Endothelial cell of umbilical vein (primary cell): ENCODE measurements around the gene ZNRF1.

Experiments
- EZH2 ChIP-seq: IDR thresholded peaks from 2 replicates; pipeline ENCODE4 v1.6.1; 2012; ENCODE audit warnings: borderline replicate concordance, low read depth, mild to moderate bottlenecking, moderate library complexity, low read length, inconsistent platforms; ENCODE audit not compliant: severe bottlenecking
- FOS ChIP-seq: IDR thresholded peaks from 2 replicates; pipeline ENCODE4 v1.6.1; 2011; ENCODE audit warnings: mild to moderate bottlenecking, low read length, moderate library complexity, borderline replicate concordance; ENCODE audit not compliant: insufficient read depth
- JUN ChIP-seq: IDR thresholded peaks from 2 replicates; pipeline ENCODE4 v1.6.1; 2011; ENCODE audit warnings: borderline replicate concordance, low read depth; ENCODE audit not compliant: insufficient read length, insufficient read depth
- MYC ChIP-seq: IDR thresholded peaks from one replicate; pipeline ENCODE4 v1.6.1; 2011; ENCODE audit warnings: mild to moderate bottlenecking, low read depth, low read length
- POLR2A ChIP-seq: IDR thresholded peaks from 2 replicates; pipeline ENCODE4 v1.6.1; 2012; ENCODE audit warnings: low read depth, mild to moderate bottlenecking, control low read depth, low read length
- POLR2AphosphoS5 ChIP-seq: IDR thresholded peaks from 2 replicates; pipeline ENCODE4 v1.6.1; 2012; ENCODE audit warnings: low read depth, mild to moderate bottlenecking, control low read depth, low read length, moderate library complexity; ENCODE audit not compliant: insufficient read depth
- TF ChIP-seq, protein P1 (sequence below), 2 donors: IDR thresholded peaks; 1 replicate in 1 of 2; 2 replicates in 1 of 2; pipeline ENCODE4 v1.5.1; 2011; ENCODE audit warnings: low read length in 2 of 2, mild to moderate bottlenecking in 2 of 2, moderate library complexity in 2 of 2, control low read depth in 1 of 2, inconsistent platforms in 1 of 2, low read depth in 1 of 2; ENCODE audit not compliant: insufficient read depth in 1 of 2; ENCODE audit errors: extremely low read depth in 1 of 2
- TF ChIP-seq, protein P2 (sequence below): IDR thresholded peaks from 2 replicates; pipeline ENCODE4 v1.6.1; 2011; ENCODE audit not compliant: insufficient read depth, insufficient read length

DNA sequence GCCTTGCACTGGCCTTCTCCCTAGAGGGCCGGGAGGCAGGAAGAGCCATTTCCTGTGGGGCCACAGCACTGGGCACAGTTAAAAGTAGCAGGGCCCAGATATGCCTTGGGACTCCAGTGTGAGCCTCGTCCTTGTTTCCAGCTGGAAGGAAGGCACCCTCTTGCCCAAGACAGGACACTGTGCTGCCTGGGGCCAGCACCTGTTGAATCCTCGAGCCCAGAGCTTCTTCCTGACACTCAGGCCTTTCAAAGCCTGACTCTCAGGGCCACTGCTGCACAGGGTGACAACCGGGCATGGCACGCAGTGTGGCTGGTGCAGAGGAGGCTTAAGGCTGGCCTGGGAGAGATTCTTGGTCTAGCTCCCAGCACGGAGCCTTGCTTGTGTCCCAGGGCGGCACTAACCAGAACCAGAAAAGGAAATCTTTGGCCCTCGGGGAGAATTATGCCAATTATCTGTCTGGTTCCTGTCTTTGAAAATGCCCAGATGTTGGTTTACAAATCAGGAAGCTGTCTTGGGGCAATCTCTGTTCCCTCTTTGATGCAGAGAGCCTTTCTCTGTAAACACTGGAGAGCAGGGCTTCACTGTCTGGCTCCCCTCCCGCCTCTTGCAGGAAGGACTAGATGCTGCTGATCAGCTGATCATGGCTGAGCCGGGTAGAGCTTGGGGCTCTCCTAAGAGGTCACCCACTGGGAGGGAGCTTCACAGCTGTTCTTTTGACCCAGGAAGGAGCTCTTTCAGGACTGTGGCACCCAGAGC lies 106.7 kb downstream of the ZNRF1 start:
- TF ChIP-seq FOS: no peak
- no peak for TF ChIP-seq POLR2A
- TF ChIP-seq, protein P1, sequence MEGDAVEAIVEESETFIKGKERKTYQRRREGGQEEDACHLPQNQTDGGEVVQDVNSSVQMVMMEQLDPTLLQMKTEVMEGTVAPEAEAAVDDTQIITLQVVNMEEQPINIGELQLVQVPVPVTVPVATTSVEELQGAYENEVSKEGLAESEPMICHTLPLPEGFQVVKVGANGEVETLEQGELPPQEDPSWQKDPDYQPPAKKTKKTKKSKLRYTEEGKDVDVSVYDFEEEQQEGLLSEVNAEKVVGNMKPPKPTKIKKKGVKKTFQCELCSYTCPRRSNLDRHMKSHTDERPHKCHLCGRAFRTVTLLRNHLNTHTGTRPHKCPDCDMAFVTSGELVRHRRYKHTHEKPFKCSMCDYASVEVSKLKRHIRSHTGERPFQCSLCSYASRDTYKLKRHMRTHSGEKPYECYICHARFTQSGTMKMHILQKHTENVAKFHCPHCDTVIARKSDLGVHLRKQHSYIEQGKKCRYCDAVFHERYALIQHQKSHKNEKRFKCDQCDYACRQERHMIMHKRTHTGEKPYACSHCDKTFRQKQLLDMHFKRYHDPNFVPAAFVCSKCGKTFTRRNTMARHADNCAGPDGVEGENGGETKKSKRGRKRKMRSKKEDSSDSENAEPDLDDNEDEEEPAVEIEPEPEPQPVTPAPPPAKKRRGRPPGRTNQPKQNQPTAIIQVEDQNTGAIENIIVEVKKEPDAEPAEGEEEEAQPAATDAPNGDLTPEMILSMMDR (IDR thresholded peaks at IDR 0.05; ENCODE audit: extremely low read depth in 1 of 2, insufficient read depth in 1 of 2, low read depth in 1 of 2, low read length in 2 of 2): no peak
- no peak for TF ChIP-seq POLR2AphosphoS5
- no peak for TF ChIP-seq MYC
- no peak for TF ChIP-seq EZH2
- no peak for TF ChIP-seq JUN
- TF ChIP-seq, protein P2, sequence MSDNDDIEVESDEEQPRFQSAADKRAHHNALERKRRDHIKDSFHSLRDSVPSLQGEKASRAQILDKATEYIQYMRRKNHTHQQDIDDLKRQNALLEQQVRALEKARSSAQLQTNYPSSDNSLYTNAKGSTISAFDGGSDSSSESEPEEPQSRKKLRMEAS: no peak
